Measurements from ENCODE around the gene HSPA9. TPM values are rescaled to one million over a fixed set of nuclear protein-coding genes. Genes with fewer than 3 reads are reported as not detected.

HSPA9 gene
- total RNA-seq, 1 experiment from 2014 or later, result 1,057 TPM

DNA sequence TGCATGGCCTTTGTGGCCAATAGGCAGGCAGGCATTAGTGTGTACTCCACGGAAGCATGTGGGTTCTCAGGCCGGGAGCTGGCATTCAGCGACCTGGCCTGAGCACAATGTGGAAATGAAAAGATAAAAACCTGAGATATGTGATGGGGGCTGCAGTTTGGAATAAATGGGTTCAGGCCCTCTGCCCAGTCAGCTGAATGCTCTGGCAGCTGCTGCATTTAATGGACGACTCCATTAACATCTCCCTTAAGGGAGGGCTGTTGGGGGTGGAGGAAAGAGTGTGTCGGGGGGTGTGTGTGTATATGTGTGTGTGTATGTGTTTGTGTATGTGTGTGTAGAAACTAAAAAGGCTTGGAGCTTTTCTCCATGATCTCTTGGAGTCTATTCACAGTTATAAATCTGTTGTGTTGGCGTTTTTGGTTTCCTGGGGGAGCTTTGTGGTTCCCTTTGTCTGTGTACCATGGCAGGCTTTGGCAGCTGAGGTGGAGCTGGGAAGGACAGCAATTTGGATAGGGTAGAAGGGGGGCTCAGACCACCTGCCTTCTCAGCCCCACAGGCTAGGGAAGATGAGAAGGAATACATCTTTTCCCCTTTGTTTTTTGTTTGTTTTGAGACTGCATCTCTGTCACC lies 27.3 kb upstream of the HSPA9 start:
- POLR2A ChIA-PET, result interaction anchor here (0.7 to 1.7 kb wide), 4 partner anchors 14 to 152 kb away, joined by 3 to 4 read pairs (median 4); partner anchors contain the start of gene CTNNA1
- BruUV-seq (replicated peaks), result no TSS peak
- H3K27me3 Mint-ChIP-seq (ENCODE audit: insufficient read depth, unreplicated experiment), result no peaks in the 10 kb centered on the region
- no peak overlapping the region for H3K4me3 Mint-ChIP-seq (ENCODE audit: unreplicated experiment)
- CTCF ChIA-PET, result interaction anchor here (0.6 to 3.1 kb wide), 4 partner anchors 9 to 40 kb away, joined by 3 to 14 read pairs (median 4); no protein-coding TSS in a partner anchor
- no peak overlapping the region for H3K27ac Mint-ChIP-seq (ENCODE audit: low read depth, unreplicated experiment)
- no peak for DNase-seq (ENCODE audit: unreplicated experiment)
- intact Hi-C loops (cut with micrococcal nuclease), result no loop called here
- H3K4me1 Mint-ChIP-seq (ENCODE audit: insufficient read depth, unreplicated experiment), result peaks cover 9% of the 10 kb centered on the region
- TF ChIP-seq, protein P1, sequence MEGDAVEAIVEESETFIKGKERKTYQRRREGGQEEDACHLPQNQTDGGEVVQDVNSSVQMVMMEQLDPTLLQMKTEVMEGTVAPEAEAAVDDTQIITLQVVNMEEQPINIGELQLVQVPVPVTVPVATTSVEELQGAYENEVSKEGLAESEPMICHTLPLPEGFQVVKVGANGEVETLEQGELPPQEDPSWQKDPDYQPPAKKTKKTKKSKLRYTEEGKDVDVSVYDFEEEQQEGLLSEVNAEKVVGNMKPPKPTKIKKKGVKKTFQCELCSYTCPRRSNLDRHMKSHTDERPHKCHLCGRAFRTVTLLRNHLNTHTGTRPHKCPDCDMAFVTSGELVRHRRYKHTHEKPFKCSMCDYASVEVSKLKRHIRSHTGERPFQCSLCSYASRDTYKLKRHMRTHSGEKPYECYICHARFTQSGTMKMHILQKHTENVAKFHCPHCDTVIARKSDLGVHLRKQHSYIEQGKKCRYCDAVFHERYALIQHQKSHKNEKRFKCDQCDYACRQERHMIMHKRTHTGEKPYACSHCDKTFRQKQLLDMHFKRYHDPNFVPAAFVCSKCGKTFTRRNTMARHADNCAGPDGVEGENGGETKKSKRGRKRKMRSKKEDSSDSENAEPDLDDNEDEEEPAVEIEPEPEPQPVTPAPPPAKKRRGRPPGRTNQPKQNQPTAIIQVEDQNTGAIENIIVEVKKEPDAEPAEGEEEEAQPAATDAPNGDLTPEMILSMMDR (IDR thresholded peaks at IDR 0.05; ENCODE audit: unreplicated experiment), result no peak
- no peaks in the 10 kb centered on the region for H3K9me3 Mint-ChIP-seq (ENCODE audit: unreplicated experiment)
- no peaks in the 10 kb centered on the region for H3K36me3 Mint-ChIP-seq (ENCODE audit: insufficient read depth, unreplicated experiment)

DNA sequence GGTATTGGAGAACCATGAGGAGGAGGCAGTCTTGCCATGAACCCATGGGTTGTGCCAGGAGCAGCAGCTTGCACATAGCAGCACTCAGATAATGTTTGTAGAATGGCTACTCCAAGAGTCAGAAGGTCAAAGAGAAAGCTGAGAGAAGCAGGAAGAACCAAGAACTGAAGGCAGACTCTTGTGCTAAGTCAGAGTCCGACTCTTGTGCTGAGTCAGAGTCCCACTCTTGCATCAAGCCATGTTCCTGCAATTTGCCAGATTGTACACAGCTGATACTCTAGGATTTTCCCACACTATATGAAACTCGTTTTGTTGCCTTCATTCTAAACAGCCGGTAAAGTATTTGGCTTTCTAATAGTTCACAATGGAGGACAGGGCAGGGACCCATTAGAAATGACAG lies 26.2 kb upstream of the HSPA9 start:
- no peak overlapping the region for H3K4me3 Mint-ChIP-seq (ENCODE audit: unreplicated experiment)
- DNase-seq (ENCODE audit: unreplicated experiment), result peak; percentile 61
- peaks cover 11% of the 10 kb centered on the region for H3K4me1 Mint-ChIP-seq (ENCODE audit: insufficient read depth, unreplicated experiment)
- H3K9me3 Mint-ChIP-seq (ENCODE audit: unreplicated experiment), result no peaks in the 10 kb centered on the region
- H3K27ac Mint-ChIP-seq (ENCODE audit: low read depth, unreplicated experiment), result no peak overlapping the region
- ChIA-PET CTCF (interaction anchor here (0.7 to 3.1 kb wide), 3 partner anchors 22 to 719 kb away, joined by 3 to 14 read pairs (median 4); no protein-coding TSS in a partner anchor), POLR2A (interaction anchor here (0.6 to 1.7 kb wide), 5 partner anchors 22 to 153 kb away, joined by 3 to 4 read pairs (median 4); partner anchors contain the start of gene CTNNA1)
- TF ChIP-seq, protein P1 (IDR thresholded peaks at IDR 0.05; ENCODE audit: unreplicated experiment), result no peak
- no peaks in the 10 kb centered on the region for H3K27me3 Mint-ChIP-seq (ENCODE audit: insufficient read depth, unreplicated experiment)
- BruUV-seq (replicated peaks), result no TSS peak
- intact Hi-C loops (cut with micrococcal nuclease), result no loop called here
- H3K36me3 Mint-ChIP-seq (ENCODE audit: insufficient read depth, unreplicated experiment), result no peaks in the 10 kb centered on the region

DNA sequence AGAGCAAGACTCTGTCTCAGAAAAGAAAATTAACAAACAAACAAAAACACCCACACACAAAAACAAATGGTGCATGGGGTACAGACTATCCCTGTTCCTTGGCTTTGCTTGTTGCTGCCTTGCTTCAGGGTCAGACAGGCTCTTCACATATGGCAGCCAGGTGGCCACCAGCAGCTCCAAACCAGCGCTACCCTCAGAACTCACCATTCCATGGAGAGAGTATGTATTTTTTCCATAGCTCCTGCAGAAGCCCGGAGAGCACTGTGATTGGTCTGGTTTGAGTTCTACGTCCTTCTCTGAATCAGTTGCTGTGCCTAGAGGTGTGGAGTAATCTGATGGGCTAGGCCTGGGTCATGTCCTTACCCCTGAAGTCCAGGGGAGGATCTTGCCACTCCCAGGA lies 25.2 kb upstream of the HSPA9 start:
- H3K36me3 Mint-ChIP-seq (ENCODE audit: insufficient read depth, unreplicated experiment), result no peaks in the 10 kb centered on the region
- POLR2A ChIA-PET, result interaction anchor here (0.9 kb wide), 1 partner anchor 21 kb away, joined by 3 read pairs; no protein-coding TSS in a partner anchor
- CTCF ChIA-PET, result interaction anchor here (0.6 to 3.1 kb wide), 5 partner anchors 12 to 461 kb away, joined by 3 to 14 read pairs (median 5); no protein-coding TSS in a partner anchor
- no peak overlapping the region for H3K4me3 Mint-ChIP-seq (ENCODE audit: unreplicated experiment)
- TF ChIP-seq, protein P1 (IDR thresholded peaks at IDR 0.05; ENCODE audit: unreplicated experiment), result no peak
- intact Hi-C loops (cut with micrococcal nuclease), result no loop called here
- no TSS peak for BruUV-seq (replicated peaks)
- DNase-seq (ENCODE audit: unreplicated experiment), result no peak
- H3K4me1 Mint-ChIP-seq (ENCODE audit: insufficient read depth, unreplicated experiment), result peaks cover 6% of the 10 kb centered on the region
- H3K27me3 Mint-ChIP-seq (ENCODE audit: insufficient read depth, unreplicated experiment), result no peaks in the 10 kb centered on the region
- no peak overlapping the region for H3K27ac Mint-ChIP-seq (ENCODE audit: low read depth, unreplicated experiment)
- H3K9me3 Mint-ChIP-seq (ENCODE audit: unreplicated experiment), result no peaks in the 10 kb centered on the region

DNA sequence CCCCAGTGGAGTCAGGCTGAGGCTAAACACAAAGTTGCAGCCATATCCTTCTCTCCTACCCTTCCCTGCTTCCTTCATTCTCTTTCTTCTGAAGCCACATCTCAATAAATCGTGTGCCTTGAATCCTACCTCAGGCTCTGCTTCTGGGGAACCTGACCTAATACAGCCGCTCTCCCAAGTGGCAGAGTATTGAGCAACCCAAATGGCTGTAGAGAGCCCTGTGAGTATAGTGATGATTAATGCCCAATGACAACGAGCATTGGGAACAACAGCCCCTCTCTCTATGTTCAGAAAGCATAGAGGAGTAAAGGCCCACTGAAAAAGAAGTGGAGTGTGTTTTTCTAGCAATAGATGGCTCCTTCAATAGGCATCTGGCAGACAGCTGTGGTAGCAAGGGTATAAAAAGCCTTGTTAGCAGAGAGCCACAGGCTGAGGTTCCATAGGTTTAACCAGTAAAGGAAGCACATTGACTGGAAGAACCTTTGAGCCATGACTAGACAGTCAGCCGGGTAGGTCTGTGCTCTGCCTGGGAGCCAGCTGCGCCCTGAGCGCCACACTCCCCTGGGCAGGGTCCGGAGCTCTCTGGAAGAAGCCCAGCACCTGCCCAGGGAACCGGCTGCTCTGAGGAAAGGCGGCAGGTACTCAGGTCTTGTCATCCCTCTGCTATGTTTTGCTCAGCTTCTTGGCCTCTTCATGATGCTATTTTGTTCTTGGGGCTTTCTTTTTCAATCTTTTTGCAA lies 22.6 kb upstream of the HSPA9 start:
- no peaks in the 10 kb centered on the region for H3K36me3 Mint-ChIP-seq (ENCODE audit: insufficient read depth, unreplicated experiment)
- intact Hi-C loops (cut with micrococcal nuclease), result no loop called here
- TF ChIP-seq, protein P1 (IDR thresholded peaks at IDR 0.05; ENCODE audit: unreplicated experiment), result no peak
- no peak overlapping the region for H3K4me3 Mint-ChIP-seq (ENCODE audit: unreplicated experiment)
- peaks cover 6% of the 10 kb centered on the region for H3K4me1 Mint-ChIP-seq (ENCODE audit: insufficient read depth, unreplicated experiment)
- CTCF ChIA-PET, result interaction anchor here (1.1 to 1.8 kb wide), 4 partner anchors 11 to 128 kb away, joined by 3 to 8 read pairs (median 6); no protein-coding TSS in a partner anchor
- DNase-seq (ENCODE audit: unreplicated experiment), result peak; percentile 50
- no peaks in the 10 kb centered on the region for H3K27me3 Mint-ChIP-seq (ENCODE audit: insufficient read depth, unreplicated experiment)
- H3K27ac Mint-ChIP-seq (ENCODE audit: low read depth, unreplicated experiment), result no peak overlapping the region
- H3K9me3 Mint-ChIP-seq (ENCODE audit: unreplicated experiment), result no peaks in the 10 kb centered on the region
- no TSS peak for BruUV-seq (replicated peaks)
- POLR2A ChIA-PET, result interaction anchor here (0.7 to 1.2 kb wide), 2 partner anchors 10 to 125 kb away, joined by 3 to 4 read pairs; no protein-coding TSS in a partner anchor
